A549 (cell line): ENCODE measurements around the gene MRPL2. TPM values are rescaled to one million over a fixed set of nuclear protein-coding genes. Genes with fewer than 3 reads are reported as not detected.

Experiments used
- ATAC-seq, 2 experiments: fragments of 200-7000 bp in 1 of 2; fragments of >200 bp in 1 of 2; cut with Nextera tagmentation in 1 of 2; cut with Tn5 transposase in 1 of 2; 3 replicates each; pipeline versions ENCODE4 v1.8.0 to v1.9.1; 2018 to 2020; ENCODE audit warnings: mild to moderate bottlenecking in 1 of 2, moderate library complexity in 1 of 2
- CTCF ChIA-PET: fragments of 300-600 bp; sonication (Branson Sonifier 250); formaldehyde crosslinking; extraction: SDS; loops from one replicate; lab custom pipeline; 2021; ENCODE audit warnings: antibody characterized with exemption, inconsistent platforms; lab: Yijun Ruan, JAX
- POLR2A ChIA-PET: fragments of 350-600 bp; formaldehyde crosslinking; extraction: SDS; loops from one replicate; lab custom pipeline; 2021; ENCODE audit warnings: antibody characterized with exemption, inconsistent platforms; lab: Yijun Ruan, JAX
- DNase-seq, 2 experiments: peaks; one replicate each; pipeline versions ENCODE4 v3.0.0 to v3.0.0-alpha.2; 2011 to 2016; ENCODE audit warnings: low read depth in 1 of 2, low spot score in 1 of 2
- FAIRE-seq: peaks from 2 replicates; lab custom pipeline; 2011; peaks lifted over from hg19 to GRCh38; lab: Jason Lieb, UNC
- H3K27ac ChIP-seq, 2 experiments: fragments of >200 bp; sonication (Bioruptor Twin); formaldehyde crosslinking; 3 replicates each; pipeline ENCODE4 v1.5.1; 2016 to 2017
- H3K4me1 ChIP-seq: fragments of >200 bp; sonication (Bioruptor Twin); formaldehyde crosslinking; 3 replicates; pipeline ENCODE4 v1.6.1; 2016
- H3K4me2 ChIP-seq: fragments of >200 bp; sonication (Bioruptor Twin); formaldehyde crosslinking; 3 replicates; pipeline ENCODE4 v1.6.1; 2016
- H3K4me3 ChIP-seq: fragments of >200 bp; sonication (Bioruptor Twin); formaldehyde crosslinking; 3 replicates; pipeline ENCODE4 v1.5.1; 2016
- H3K9me3 ChIP-seq: fragments of >200 bp; sonication (Bioruptor Twin); formaldehyde crosslinking; 3 replicates; pipeline ENCODE4 v1.6.1; 2016
- ATOH8 ChIP-seq: fragments of 250-450 bp; sonication (Bioruptor Pico); IDR thresholded peaks from 2 replicates; pipeline ENCODE4 v1.5.0; 2020; ENCODE audit warnings: low read depth, mild to moderate bottlenecking, moderate library complexity
- BHLHE40 ChIP-seq: IDR thresholded peaks from 2 replicates; pipeline ENCODE4 v1.6.1; 2012; ENCODE audit warnings: low read depth, low read length, inconsistent platforms
- CBX2 ChIP-seq: fragments of 200-600 bp; sonication (generic); IDR thresholded peaks from 2 replicates; pipeline ENCODE4 v1.6.1; 2016; ENCODE audit warnings: low read depth, mild to moderate bottlenecking, borderline replicate concordance
- CBX8 ChIP-seq: fragments of 200-600 bp; sonication (generic); IDR thresholded peaks from 2 replicates; pipeline ENCODE4 v1.6.1; 2016
- CEBPB ChIP-seq, 2 experiments: fragments of >200 bp in 1 of 2; sonication (Bioruptor Twin) in 1 of 2; formaldehyde crosslinking in 1 of 2; IDR thresholded peaks; 2 replicates each; pipeline ENCODE4 v1.6.1; 2012 to 2016
- CTCF ChIP-seq: fragments of >200 bp; sonication (Bioruptor Twin); formaldehyde crosslinking; IDR thresholded peaks from 3 replicates; pipeline ENCODE4 v1.5.1; 2016
- EHF ChIP-seq: fragments of 250-450 bp; sonication (Bioruptor Pico); IDR thresholded peaks from 2 replicates; pipeline ENCODE4 v1.5.0; 2020; ENCODE audit warnings: mild to moderate bottlenecking
- EHMT2 ChIP-seq: fragments of 200-600 bp; sonication (generic); IDR thresholded peaks from 2 replicates; pipeline ENCODE4 v1.6.1; 2016; ENCODE audit warnings: antibody characterized with exemption, low read depth, mild to moderate bottlenecking, moderate library complexity
- FOXS1 ChIP-seq: fragments of 250-450 bp; sonication (Bioruptor Pico); IDR thresholded peaks from 2 replicates; pipeline ENCODE4 v1.5.0; 2020; ENCODE audit warnings: mild to moderate bottlenecking, moderate library complexity
- HDAC2 ChIP-seq: fragments of 200-600 bp; sonication (generic); IDR thresholded peaks from 2 replicates; pipeline ENCODE4 v1.6.1; 2016
- HOXB5 ChIP-seq: fragments of 250-450 bp; sonication (Bioruptor Pico); IDR thresholded peaks from 2 replicates; pipeline ENCODE4 v1.5.0; 2020; ENCODE audit warnings: mild to moderate bottlenecking, moderate library complexity
- JUN ChIP-seq, 2 experiments: fragments of >200 bp; sonication (Bioruptor Twin); formaldehyde crosslinking; IDR thresholded peaks; 2 replicates in 1 of 2; 3 replicates in 1 of 2; pipeline ENCODE4 v1.6.1; 2016 to 2017
- MAX ChIP-seq: IDR thresholded peaks from 2 replicates; pipeline ENCODE4 v1.6.1; 2012
- MAZ ChIP-seq: fragments of 150-350 bp; IDR thresholded peaks from 2 replicates; pipeline ENCODE4 v1.6.1; 2014; ENCODE audit warnings: antibody characterized with exemption, low read depth, low read length, borderline replicate concordance
- MYC ChIP-seq: IDR thresholded peaks from 2 replicates; pipeline ENCODE4 v1.6.1; 2012; ENCODE audit warnings: mild to moderate bottlenecking, inconsistent platforms, low read length, improper control_type of control experiment, borderline replicate concordance
- RFX5 ChIP-seq: fragments of 450-650 bp; IDR thresholded peaks from 2 replicates; pipeline ENCODE4 v1.7.1; 2014; ENCODE audit warnings: antibody characterized with exemption, mild to moderate bottlenecking, moderate library complexity
- RNF2 ChIP-seq: fragments of 200-600 bp; sonication (generic); IDR thresholded peaks from 2 replicates; pipeline ENCODE4 v1.6.1; 2016; ENCODE audit warnings: low read depth, mild to moderate bottlenecking, antibody characterized with exemption, moderate library complexity, borderline replicate concordance
- SMC3 ChIP-seq: fragments of >200 bp; sonication (Bioruptor Twin); formaldehyde crosslinking; IDR thresholded peaks from 3 replicates; pipeline ENCODE4 v1.6.1; 2018; ENCODE audit warnings: inconsistent platforms
- SREBF2 ChIP-seq: fragments of 450-650 bp; IDR thresholded peaks from 2 replicates; pipeline ENCODE4 v1.6.1; 2014; ENCODE audit warnings: mild to moderate bottlenecking, moderate library complexity
- TFCP2L1 ChIP-seq: fragments of 250-450 bp; sonication (Bioruptor Pico); IDR thresholded peaks from 2 replicates; pipeline ENCODE4 v1.5.0; 2021; ENCODE audit warnings: mild to moderate bottlenecking
- ZC3H11A ChIP-seq: fragments of 450-650 bp; IDR thresholded peaks from 2 replicates; pipeline ENCODE4 v1.6.1; 2014; ENCODE audit warnings: antibody characterized with exemption, mild to moderate bottlenecking
- ZNF302 ChIP-seq: fragments of 250-450 bp; sonication (Bioruptor Pico); IDR thresholded peaks from 2 replicates; pipeline ENCODE4 v1.9.0; 2021; ENCODE audit warnings: inconsistent platforms, mild to moderate bottlenecking, moderate library complexity
- WGBS: methylation state at CpG from one replicate; pipeline ENCODE4 v1.1.6; 2017; ENCODE audit errors: missing lambda C conversion rate; 5-methylcytosine and 5-hydroxymethylcytosine counted together
- polyA plus RNA-seq, 4 experiments: library from polyadenylated mRNA; depleted of rRNA in 3 of 4; stranded (reverse); fragments of >200 nt; fragmentation: RNase III in 1 of 4; extraction: RNeasy Plus Mini Kit Qiagen cat#74134 plus additional on column Dnase treatment in 1 of 4; gene quantifications; 2 replicates in 3 of 4; 3 replicates in 1 of 4; pipeline ENCODE4 v1.2.3, GENCODE V29; 2011 to 2017
- TF ChIP-seq, protein P1 (sequence below): fragments of 250-450 bp; sonication (Bioruptor Pico); IDR thresholded peaks from 2 replicates; pipeline ENCODE4 v1.5.0; 2021; ENCODE audit warnings: mild to moderate bottlenecking, moderate library complexity, borderline replicate concordance
- TF ChIP-seq, protein P2 (sequence below): fragments of 450-650 bp; IDR thresholded peaks from 2 replicates; pipeline ENCODE4 v1.6.1; 2014; ENCODE audit warnings: antibody characterized with exemption
- TF ChIP-seq, protein P3 (sequence below): fragments of 150-350 bp; IDR thresholded peaks from 2 replicates; pipeline ENCODE4 v1.6.1; 2014; ENCODE audit warnings: low read depth, mild to moderate bottlenecking, low read length

The MRPL2 gene
- polyA plus RNA-seq, 2 of the 4 experiments (the other 2 are of a cell fraction): 33.7 to 51.9 TPM

DNA sequence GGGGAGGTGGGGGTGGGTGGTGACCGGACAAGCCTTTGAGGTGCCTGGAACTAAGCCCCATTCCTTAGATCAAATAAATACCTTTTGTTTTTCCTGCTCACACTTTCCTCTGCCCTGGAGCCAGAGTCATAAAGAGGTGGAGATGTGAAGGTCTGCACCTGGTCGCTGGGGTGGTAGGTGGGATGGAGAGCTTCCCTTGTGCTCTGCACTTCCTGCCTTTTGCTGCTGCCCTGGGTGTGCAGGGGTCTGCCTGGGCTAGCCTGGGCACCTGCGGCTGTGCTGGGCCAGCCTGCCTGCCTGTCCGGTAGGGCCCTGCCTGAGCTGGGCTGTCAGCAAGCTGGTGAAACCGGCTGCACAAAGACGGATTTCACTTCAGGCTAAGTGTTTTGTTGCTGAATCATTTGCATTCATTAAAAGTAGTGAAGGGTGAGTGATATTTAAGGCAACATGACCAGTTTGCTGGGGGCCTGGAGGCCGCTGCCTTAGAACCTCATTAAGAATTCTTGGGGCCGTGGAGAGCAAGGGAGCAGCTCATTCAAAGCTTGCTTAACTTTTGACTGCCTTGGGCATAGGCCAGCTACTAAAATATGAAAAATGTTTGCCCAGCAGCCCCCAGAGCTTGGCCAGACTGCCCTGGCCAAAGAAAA is 37.3 kb upstream of the MRPL2 start:
- no peak overlapping the region for H3K4me2 ChIP-seq
- no peak; a peak in 1 of 6 replicates for ATAC-seq

GRCh38 chr6:43095939-43096338 is 36.7 kb upstream of the MRPL2 start:
- DNase-seq (no peak), ATAC-seq (no peak), FAIRE-seq (no peak)
- Histone ChIP-seq H3K4me1 (no peaks in the 10 kb centered on the region), H3K4me2 (no peak overlapping the region), H3K4me3 (no peak overlapping the region), H3K9me3 (no peaks in the 10 kb centered on the region), H3K27ac (no peak overlapping the region)
- ChIA-PET CTCF (interaction anchor here (0.8 to 2.0 kb wide), 5 partner anchors 9 to 34 kb away, joined by 3 to 5 read pairs (median 3); no protein-coding TSS in a partner anchor), POLR2A (interaction anchor here (0.6 kb wide), 1 partner anchor 349 kb away, joined by 3 read pairs; no protein-coding TSS in a partner anchor)
- no peak for TF ChIP-seq SREBF2
- TF ChIP-seq ZC3H11A: no peak
- 90% methylated on average over 7 of the region's 7 CpGs for WGBS

More for the DNA sequence above, 37.3 kb upstream of the MRPL2 start:
- Histone ChIP-seq H3K9me3 (no peaks in the 10 kb centered on the region), H3K27ac (no peak overlapping the region), H3K4me1 (no peaks in the 10 kb centered on the region), H3K4me3 (no peak overlapping the region)
- FAIRE-seq: no peak
- ChIA-PET POLR2A (interaction anchor here (0.6 kb wide), 1 partner anchor 349 kb away, joined by 3 read pairs; no protein-coding TSS in a partner anchor), CTCF (interaction anchor here (0.7 to 2.0 kb wide), 7 partner anchors 8 to 61 kb away, joined by 3 to 5 read pairs (median 3); no protein-coding TSS in a partner anchor)
- no peak for DNase-seq
- WGBS: 72% methylated on average over 4 of the region's 8 CpGs
- TF ChIP-seq HOXB5 (CRISPR knock-in tag) (no peak), RNF2 (no peak), MAZ (no peak), HDAC2 (no peak), RFX5 (no peak)
- TF ChIP-seq, protein P1, sequence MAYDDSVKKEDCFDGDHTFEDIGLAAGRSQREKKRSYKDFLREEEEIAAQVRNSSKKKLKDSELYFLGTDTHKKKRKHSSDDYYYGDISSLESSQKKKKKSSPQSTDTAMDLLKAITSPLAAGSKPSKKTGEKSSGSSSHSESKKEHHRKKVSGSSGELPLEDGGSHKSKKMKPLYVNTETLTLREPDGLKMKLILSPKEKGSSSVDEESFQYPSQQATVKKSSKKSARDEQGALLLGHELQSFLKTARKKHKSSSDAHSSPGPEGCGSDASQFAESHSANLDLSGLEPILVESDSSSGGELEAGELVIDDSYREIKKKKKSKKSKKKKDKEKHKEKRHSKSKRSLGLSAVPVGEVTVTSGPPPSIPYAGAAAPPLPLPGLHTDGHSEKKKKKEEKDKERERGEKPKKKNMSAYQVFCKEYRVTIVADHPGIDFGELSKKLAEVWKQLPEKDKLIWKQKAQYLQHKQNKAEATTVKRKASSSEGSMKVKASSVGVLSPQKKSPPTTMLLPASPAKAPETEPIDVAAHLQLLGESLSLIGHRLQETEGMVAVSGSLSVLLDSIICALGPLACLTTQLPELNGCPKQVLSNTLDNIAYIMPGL (CRISPR knock-in tag): no peak

GRCh38 chr6:43093436-43094289 is 34.4 kb upstream of the MRPL2 start:
- DNase-seq (no peak), ATAC-seq (no peak), FAIRE-seq (no peak)
- POLR2A ChIA-PET: no interaction called here
- Histone ChIP-seq H3K27ac (no peak overlapping the region), H3K4me2 (no peak overlapping the region), H3K4me1 (no peaks in the 10 kb centered on the region), H3K9me3 (no peaks in the 10 kb centered on the region), H3K4me3 (no peak overlapping the region)
- CTCF ChIA-PET: interaction anchor here (1.2 kb wide), 2 partner anchors 50 kb away, joined by 4 read pairs; no protein-coding TSS in a partner anchor
- 87% methylated on average over 9 of the region's 9 CpGs for WGBS
- no peak for TF ChIP-seq ZNF302
- no peak for TF ChIP-seq MAX
- TF ChIP-seq CBX2: no peak
- no peak for TF ChIP-seq CEBPB (IDR thresholded peaks at IDR 0.05)
- no peak for TF ChIP-seq TFCP2L1 (CRISPR knock-in tag)
- TF ChIP-seq, protein P2, sequence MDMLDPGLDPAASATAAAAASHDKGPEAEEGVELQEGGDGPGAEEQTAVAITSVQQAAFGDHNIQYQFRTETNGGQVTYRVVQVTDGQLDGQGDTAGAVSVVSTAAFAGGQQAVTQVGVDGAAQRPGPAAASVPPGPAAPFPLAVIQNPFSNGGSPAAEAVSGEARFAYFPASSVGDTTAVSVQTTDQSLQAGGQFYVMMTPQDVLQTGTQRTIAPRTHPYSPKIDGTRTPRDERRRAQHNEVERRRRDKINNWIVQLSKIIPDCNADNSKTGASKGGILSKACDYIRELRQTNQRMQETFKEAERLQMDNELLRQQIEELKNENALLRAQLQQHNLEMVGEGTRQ: no peak
- TF ChIP-seq HOXB5 (CRISPR knock-in tag): no peak
- TF ChIP-seq BHLHE40: no peak
- no peak for TF ChIP-seq FOXS1 (CRISPR knock-in tag)
- TF ChIP-seq EHF (CRISPR knock-in tag): no peak
- no peak for TF ChIP-seq JUN (IDR thresholded peaks at IDR 0.05)
- TF ChIP-seq CTCF: no peak
- no peak for TF ChIP-seq SMC3
- no peak for TF ChIP-seq ZC3H11A
- TF ChIP-seq, protein P3, sequence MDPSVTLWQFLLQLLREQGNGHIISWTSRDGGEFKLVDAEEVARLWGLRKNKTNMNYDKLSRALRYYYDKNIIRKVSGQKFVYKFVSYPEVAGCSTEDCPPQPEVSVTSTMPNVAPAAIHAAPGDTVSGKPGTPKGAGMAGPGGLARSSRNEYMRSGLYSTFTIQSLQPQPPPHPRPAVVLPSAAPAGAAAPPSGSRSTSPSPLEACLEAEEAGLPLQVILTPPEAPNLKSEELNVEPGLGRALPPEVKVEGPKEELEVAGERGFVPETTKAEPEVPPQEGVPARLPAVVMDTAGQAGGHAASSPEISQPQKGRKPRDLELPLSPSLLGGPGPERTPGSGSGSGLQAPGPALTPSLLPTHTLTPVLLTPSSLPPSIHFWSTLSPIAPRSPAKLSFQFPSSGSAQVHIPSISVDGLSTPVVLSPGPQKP: no peak
- no peak for TF ChIP-seq MYC
- TF ChIP-seq EHMT2: no peak
- TF ChIP-seq ATOH8 (CRISPR knock-in tag): no peak
- no peak for TF ChIP-seq CBX8
